GM21737 (cell line): ENCODE measurements around the gene C1orf21.
"Not testable (repeated sequence)": the region's sequence is repeated elsewhere in the genome, so short reads cannot be mapped to it uniquely, and the experiment has no call there.

Experiments
- ATAC-seq: cut with Tn5 transposase; IDR thresholded peaks from one replicate; pipeline ENCODE4 v1.9.1; 2021; ENCODE audit warnings: mild to moderate bottlenecking, moderate library complexity; ENCODE audit not compliant: unreplicated experiment

C1orf21 gene

DNA sequence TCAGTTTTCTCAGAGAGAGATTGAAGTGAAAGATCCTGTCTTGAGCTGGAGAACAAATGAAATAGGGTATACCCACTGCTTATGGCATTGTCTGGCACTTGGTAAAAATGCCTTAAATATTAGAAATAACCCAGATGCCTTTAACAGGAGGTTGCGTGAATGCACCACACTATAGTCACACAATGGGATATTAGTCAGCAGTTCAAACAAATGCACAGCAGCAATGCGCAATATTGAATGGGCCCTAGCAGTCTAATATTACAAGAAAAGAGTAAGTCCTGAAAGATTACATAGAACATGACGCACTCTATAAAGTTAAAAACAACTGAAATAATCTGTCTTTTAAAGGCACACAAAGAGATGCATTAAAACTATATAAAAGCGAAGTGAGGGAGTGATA lies 206.8 kb downstream of the C1orf21 start:
- no peak for ATAC-seq

DNA sequence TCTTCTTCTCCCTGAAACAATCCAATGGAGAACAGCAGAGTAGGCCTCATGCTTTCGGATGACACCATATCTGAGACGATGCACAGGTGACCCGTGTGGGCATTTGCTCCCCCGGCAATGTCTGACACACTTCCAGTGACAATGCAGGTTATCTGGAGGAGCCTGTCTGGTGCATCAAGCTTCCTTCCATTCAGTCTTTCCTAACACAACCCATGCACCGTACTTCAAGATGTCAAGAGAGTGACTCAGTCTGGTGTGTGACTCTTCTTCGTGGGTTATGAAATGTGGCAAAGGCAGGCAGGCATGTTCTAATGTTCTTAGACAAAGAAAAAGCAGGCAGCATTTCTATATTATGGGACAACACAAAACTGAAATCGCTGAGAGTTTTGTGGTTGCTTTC lies 208.8 kb downstream of the C1orf21 start:
- no peak for ATAC-seq

DNA sequence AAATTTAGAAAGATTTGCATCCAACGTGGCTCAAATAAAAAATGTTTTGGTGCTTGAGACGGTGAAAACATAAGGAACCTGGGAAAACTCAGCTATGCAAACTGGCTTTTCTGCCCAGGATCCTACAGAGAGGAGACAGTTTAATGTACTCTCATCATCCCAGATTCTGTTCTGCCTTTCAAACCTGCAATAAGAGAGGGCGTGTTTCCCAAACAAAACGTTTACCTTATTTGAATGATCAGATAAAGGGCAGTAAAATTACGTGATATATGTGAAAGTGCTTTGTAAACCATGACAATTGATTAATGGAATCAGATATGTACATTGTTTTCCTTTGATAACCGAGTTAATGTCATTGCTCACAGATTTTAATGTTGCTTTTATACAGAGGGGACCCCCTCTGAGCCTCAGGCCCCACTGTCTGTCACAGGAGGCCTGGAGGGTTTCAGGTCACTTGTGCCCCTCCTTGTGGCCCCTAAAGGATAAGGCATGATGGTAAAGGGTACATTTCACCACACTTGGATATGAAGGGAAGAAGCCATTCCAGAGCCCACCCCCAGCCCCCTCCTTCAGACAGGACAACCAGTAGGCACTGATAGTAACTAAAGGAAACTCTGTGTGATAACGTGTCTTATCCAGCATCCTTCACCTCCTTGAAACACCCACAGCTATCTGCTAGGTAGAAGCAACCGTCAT lies 210.3 kb downstream of the C1orf21 start:
- ATAC-seq, result no peak

DNA sequence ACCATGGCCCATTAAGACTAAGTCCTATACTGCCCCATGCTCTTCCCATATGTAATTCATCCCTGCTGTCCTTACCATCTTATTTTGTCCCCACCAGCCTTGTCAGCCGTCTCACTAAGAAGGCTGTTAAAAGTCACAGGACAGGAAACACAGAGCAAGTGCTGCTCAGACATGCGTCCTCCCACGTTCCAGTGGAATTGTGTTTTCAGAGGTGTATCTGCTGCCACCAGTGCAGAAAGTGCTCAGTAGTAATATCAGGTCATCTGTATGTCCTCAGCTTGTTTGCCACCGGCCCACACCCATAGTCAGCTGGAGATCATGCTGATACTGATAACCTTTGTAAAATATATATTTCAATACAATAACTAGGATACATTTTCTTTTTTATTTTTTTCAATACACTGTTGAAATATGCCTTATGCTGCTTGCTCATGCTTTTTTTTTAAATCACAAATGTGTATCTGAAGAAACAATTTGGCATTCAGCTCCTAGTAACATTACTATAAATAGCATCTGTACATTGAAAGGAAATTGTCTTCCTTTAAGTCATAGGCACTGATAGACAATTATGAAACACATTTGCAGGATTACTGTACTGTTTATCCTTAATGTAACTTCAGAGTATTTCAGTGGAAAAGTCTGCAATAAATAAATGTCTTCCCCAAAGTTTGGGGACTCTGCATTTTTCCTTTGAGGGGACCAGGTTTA lies 211.0 kb downstream of the C1orf21 start:
- ATAC-seq, result no peak

DNA sequence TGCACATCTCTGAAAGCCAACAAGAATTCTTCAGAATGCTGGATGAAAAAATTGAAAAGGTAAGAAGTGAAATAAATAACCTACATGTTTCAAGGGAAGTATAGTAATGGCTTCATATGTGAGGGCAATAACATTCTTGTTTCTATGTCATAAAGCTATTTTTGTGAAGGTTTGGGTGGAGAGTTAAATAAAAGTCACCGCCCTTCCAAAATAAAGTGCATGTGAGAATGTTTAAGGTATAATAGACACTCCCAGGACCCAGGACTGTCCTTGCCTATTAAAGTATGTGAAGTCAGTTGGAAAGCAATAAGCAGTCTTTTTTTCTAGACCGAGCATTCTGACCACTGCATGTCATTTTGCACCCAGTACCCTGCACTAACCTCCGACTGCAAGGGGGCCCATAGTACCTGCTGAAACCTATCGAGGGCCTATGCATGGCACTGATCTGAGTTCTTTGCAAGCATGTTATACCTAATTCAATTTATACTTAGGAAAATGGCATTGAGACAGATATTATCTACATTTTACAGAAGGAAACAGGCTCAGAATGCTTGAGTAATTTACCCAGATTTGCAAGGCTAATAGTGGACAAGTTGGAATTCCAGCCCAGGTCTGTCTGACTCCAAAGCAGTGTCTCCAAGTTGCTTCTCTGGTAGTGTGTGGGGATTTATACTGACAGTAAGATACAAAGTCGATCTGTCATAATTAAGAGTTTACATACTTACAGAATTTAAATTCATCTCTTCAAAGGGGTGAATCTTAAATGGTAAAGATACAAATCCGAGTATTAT lies 211.8 kb downstream of the C1orf21 start:
- no peak for ATAC-seq

DNA sequence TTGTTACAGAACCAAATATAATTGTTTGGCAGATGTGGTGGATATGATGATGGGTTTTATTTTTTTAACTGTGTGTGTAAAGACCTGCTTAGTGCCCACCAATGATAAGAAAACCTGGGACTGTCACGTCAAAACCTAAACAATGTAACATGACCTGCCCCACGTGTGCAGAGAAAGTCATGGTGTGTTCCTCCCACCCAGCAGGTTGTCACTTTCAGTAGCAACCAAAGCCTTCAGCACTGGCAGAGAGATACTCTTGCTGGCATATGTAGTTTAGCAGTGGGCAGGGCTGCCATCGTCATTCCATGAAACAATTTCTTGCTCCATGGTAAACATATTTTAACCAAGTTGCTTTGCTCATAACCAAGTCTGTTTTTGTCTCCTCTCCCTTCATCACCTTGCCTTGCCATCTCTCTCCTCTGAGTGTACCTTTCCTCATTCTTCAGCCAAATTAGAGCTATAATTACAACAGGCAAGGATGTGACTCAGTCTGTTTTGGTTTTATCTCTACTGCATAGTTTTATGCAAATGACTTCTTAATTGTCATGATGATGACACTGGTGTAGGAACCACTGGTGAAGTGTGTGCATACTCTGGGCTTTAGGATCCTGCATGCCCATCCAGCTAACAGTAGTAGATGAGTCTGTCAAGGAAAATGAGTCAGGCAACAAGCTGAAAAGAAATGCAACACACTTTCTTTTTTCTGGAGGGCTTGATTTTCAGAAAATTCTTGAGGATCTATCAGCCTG lies 217.5 kb downstream of the C1orf21 start:
- no peak for ATAC-seq

DNA sequence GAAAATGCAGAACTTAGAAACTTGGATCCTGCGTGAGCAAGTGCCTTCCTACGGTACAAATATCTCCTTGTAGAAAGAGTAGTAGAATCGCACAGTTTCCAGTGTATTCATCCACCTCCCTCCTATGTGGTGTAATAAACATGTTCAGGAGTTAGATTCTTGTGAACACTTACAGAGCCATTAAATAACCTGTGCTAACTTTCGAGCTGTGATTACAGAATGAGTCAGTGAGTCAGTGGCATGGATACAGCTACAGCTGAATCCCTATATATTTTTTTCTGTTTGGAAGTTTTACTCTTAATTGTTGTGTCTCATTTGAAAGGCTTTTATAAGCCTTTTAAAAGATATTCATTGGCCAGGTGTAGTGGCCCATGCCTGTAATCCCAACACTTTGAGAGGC lies 219.1 kb downstream of the C1orf21 start:
- ATAC-seq, result no peak

DNA sequence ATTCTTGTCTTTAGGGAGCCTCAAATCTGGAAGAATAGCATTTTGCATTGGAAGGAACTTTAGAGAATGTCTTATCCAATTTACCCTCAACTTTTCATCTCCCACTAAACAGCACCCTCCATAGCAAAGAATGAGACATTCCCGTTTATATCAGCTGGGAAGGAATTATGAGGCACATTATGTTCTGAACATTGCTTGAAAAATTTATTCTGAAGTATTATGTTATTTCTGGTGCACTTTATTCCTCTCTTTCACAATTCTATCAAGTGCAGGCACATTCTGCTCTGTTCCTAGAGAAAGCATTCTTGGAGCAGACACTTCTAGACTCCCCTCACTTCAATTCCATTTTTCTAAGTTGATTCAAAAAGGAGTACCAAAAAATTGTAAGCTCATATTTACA lies 220.0 kb downstream of the C1orf21 start:
- ATAC-seq, result no peak

DNA sequence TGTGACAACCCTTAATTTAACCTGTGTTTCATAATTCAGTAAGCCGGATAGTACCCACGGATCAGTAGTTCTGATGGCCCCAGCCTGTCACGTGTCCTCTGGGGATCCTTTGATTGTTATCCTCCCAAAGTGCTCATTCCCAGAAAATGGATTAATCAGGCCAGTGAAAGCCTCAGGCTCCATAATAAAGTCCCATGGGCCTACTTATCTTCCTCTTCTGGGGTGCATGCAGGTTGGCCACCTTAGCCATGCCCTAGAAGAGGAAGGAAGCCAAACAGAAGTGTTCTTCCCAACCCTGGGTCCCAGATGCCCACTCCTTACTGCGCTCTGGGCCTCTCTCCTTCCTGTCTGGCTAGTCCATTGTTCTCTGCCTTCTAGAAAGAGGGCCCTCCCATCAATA lies 221.8 kb downstream of the C1orf21 start:
- no peak for ATAC-seq

DNA sequence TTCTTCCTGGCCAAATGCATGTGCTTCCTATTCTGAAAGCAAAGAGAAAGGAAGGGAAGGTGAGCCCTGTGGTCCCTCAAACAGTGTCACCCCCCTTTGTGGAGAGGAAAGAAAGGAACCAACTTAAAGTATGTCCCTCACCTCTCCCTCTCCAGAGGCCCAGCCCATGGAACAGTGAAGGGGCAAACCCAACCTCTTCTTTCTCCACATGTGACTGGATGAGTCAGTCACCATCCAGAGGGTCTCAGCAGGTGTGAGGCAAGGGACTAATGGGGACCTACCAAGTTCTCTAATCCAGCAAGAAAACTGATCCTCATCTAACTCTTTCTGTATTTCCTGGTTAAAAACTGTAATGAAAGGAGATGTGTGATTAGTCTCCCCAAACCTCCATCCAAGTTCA lies 222.2 kb downstream of the C1orf21 start:
- no peak for ATAC-seq

DNA sequence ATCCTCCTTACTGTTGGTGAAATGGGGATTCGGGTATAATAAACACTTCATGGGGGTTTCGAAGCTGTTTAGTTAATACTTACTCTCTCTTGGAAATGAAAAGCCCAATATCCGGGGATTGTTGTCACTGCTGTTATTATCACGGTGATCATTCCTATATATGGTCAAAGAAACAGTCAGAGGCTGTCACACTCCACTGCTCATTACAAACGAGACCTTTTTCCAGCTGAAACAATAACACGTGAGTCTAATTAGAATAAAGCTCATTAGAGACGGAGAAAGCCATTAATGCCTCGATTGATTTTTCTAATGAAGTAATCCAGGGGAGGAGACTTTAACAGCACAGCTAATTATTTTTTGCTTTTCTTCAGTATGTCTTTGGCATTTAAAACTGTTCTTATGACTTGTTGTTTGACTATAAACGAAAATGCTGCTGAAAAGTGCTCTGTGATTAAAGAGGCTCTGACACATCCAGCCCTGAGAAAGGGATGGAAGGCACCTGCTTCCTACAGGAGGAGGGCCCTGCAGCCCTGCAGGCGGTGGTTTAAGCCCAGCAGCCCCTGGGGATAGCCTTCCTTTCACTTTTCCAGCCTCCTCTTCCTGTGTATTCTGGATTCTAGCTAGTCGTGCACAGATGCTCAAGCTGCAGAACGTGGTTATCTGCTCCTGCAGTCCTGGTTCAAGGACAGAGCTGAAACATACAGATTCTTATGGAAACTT lies 224.2 kb downstream of the C1orf21 start:
- ATAC-seq, result no peak

DNA sequence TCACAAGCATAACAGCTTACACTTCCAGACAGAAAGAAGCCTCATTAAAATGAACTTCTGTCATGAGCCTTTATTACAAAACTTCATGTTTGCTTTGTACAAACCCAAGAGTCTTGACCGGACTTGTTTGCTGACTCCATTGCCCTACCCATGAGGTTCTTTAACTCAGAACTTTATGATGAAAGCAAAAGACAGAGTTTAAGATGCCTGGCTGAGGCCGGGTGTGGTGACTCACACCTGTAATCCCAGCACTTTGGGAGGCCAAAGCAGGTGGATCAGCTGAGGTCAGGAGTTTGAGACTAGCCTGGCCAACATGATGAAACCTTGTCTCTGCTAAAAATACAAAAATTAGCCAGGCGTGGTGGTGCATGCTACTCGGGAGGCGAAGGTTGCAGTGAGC lies 225.4 kb downstream of the C1orf21 start:
- ATAC-seq, result not testable (repeated sequence)

DNA sequence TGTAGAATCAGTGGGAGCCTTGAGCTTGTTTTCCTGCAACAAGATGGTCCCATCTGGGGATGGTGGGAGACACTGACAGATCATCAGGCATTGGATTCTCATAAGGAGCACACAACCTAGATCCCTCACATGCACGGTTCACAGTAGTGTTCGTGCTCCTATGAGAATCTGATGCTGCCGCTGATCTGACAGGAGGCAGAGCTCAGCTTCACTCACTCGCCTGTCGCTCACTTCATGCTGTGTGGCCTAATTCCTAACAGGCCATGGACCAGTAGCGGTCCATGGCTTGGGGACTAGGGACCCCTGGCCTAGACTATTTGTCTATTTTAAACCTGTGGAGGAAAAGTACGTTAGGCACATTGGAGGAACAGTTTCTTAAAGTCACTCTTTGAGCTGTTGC lies 227.8 kb downstream of the C1orf21 start:
- ATAC-seq, result no peak

DNA sequence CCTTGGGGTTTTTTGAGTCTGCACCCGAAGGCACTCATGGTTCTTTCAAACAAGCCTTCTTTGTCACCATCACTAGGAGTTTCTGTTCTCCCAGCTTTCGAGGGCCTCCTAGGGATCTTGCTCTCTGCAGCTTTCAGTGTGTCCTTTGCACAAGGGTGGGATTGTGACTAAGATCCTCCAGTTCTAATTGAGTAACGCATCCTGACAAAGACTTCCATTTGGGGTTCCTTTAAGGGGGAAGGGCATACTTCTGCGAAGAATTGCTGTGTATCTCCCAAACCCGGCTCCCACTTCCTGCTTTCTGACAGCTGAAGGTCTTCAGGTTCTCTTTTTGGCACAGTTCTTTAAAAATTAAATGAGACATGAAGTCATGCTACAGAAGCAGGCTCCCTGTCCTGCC lies 228.5 kb downstream of the C1orf21 start:
- no peak for ATAC-seq

DNA sequence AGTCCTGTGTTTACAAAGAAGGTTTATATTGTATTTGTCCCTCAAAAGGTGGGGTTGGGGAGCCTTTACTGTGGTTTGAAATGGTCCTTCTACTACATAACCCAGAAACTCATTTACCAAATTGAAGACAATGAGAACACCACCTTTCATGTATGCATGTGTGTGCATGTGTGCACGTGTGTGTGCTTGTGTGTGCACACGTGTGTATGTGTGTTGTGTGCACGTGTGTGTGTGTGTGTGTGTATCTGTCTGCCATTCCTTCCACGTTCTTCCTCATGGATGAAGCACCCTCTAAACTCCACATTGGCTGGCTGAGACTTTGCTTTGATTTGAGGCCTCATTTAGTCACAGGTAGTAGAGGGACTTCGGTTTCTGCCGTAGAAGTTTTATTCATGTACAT lies 229.7 kb downstream of the C1orf21 start:
- no peak for ATAC-seq

DNA sequence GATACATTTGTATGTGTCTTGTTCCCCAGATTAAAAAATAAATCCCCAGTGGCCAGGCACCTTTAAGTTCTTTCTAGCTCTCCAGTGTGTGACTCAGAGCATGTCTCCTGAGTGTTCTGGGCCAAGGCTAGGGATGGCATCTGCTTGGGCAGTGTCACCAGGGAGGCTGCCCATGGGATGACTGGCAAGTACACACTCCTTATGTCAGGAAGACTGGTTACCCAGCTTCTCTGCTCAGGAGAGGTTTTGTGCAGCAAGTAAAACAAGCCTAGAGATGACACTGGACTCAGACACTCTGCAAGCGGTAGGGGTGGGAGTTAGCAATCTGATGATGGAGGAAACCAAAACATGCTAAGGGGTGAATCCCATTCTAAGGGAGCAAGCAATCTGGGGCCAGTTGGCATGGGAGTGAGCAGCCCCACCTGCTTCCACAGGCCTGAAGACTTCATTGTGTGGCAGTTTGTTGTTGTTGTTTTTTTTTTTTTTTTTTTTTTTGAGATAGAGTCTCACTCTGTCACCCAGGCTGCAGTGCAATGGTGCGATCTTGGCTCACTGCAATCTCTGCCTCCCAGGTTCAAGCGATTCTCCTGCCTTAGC lies 230.7 kb downstream of the C1orf21 start:
- no peak for ATAC-seq

DNA sequence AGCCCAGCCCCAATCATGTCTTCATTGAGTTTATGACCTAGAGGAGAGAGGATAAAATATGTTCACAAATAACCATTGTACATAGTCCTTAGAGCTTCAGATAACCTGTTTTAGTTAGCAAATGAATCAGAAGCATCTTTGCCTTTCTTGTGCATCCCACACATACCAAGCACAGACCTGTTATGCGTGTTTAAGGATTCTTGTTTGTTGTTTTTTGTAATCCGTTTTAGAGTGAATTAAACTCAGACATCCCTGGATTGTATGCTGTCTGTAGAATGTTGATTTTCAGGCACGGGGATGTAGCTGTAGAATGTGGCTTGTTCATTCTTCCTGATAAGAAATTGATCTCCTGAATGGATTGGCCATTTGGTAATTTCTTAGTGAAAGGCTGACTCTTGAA lies 232.0 kb downstream of the C1orf21 start:
- ATAC-seq, result no peak

DNA sequence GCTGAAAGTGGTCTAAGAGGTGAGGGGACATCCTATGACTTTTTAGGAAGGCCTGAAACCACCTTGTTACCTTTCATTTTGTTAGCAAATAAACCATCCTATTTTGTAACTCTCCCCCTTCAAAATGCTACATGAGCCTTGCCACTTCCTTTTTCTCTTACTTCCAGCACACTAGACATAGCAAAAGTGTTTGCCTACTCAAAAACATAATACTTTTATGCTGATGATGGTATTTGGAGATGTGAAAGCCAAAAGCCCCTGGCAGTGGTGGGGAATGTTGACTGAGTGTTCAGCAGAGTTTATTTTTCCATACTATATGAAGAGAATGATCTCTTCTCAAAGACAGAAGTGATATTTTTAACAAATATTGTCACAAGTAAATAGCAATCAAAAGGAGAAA lies 233.6 kb downstream of the C1orf21 start:
- no peak for ATAC-seq

DNA sequence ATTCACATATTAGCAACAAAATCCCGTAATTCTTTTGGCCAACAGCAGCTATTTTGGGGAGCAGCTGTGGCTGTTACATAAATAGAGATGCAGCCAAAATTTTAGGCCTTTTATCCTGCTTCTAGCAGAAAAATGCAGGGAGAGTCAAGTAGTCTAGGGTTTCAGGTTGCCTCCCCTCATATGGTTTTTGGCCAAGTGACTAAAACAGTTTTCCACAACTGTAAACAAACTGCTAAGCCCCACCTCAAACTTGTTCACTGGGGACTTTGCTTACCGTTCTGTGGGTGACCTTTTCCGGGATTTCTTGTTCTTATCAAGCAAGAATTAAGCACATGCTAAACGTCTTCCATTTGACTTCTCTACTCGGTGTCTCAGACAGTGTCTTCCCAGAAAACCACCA lies 234.4 kb downstream of the C1orf21 start:
- no peak for ATAC-seq

DNA sequence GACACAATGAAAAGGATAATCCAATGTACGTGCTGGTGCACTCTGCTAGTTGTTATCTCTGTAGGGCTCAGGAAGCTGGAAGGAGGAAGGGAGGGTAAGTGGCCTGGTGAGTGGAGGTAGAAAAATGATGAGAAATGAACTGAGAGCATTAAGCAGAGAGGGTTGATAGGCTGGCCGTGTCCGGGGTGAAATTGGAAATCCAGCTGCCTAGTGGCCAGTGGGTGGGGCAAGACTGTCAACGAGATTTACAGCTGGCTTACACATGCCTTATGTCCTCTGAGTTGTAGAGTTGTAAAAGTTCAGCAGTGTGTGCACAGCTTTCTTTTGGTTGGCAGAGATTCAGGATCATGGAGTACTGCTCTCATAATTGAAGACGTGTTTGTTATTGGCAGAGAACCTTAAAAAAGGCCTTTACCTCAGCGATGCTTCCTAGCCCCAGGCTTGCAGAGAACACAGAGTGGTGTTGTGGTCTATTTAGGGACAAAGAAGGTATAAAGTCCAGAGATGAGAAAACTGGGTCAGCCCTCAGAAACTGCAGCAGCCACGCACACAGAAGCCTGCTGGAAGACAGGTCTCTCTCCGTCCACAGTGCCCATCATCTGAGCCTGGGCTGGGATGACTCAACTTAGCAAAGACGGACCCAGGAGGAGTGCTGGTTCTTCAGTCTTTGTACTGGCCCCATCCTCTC lies 235.5 kb downstream of the C1orf21 start:
- ATAC-seq, result no peak
